Epithelial cell of esophagus (primary cell): Measurements from ENCODE around the gene KRTAP5-4.
"Not testable (repeated sequence)": the region's sequence is repeated elsewhere in the genome, so short reads cannot be mapped to it uniquely, and the experiment has no call there.

Source experiments
- DNase-seq: peaks from one replicate; pipeline ENCODE4 v3.0.0; 2010; ENCODE audit warnings: low read depth
- H3K4me3 ChIP-seq: 2 replicates; pipeline ENCODE4 v1.5.1; 2011; ENCODE audit warnings: mild to moderate bottlenecking, low read length, control low read depth
- TF ChIP-seq, protein P1 (sequence below): IDR thresholded peaks from 2 replicates; pipeline ENCODE4 v1.5.1; 2011; ENCODE audit warnings: low read depth, mild to moderate bottlenecking, low read length, control low read depth, inconsistent platforms; ENCODE audit not compliant: insufficient read depth; ENCODE audit errors: missing control alignments

The KRTAP5-4 gene

DNA sequence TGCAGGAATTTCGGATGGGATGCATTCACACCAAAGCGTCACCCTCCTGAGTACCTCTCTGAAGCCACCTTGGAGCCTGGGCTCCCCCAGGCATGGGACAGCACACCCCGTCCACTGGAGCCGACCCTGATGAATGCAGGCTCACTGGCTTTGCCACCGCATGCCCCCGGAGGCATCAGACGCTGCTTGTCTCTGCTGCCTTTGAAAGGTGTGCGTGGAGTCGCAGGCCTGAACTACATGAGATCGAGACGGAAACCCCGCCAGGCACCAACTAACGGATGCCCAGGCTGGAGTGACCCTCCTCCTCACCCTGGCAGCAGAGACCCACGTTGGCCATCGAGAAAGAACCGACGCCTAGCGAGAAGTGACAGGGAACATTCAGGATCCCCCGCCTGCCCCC lies 30.1 kb upstream of the KRTAP5-4 start:
- no peak overlapping the region for H3K4me3 ChIP-seq
- no peak for DNase-seq
- TF ChIP-seq, protein P1, sequence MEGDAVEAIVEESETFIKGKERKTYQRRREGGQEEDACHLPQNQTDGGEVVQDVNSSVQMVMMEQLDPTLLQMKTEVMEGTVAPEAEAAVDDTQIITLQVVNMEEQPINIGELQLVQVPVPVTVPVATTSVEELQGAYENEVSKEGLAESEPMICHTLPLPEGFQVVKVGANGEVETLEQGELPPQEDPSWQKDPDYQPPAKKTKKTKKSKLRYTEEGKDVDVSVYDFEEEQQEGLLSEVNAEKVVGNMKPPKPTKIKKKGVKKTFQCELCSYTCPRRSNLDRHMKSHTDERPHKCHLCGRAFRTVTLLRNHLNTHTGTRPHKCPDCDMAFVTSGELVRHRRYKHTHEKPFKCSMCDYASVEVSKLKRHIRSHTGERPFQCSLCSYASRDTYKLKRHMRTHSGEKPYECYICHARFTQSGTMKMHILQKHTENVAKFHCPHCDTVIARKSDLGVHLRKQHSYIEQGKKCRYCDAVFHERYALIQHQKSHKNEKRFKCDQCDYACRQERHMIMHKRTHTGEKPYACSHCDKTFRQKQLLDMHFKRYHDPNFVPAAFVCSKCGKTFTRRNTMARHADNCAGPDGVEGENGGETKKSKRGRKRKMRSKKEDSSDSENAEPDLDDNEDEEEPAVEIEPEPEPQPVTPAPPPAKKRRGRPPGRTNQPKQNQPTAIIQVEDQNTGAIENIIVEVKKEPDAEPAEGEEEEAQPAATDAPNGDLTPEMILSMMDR, result no peak

DNA sequence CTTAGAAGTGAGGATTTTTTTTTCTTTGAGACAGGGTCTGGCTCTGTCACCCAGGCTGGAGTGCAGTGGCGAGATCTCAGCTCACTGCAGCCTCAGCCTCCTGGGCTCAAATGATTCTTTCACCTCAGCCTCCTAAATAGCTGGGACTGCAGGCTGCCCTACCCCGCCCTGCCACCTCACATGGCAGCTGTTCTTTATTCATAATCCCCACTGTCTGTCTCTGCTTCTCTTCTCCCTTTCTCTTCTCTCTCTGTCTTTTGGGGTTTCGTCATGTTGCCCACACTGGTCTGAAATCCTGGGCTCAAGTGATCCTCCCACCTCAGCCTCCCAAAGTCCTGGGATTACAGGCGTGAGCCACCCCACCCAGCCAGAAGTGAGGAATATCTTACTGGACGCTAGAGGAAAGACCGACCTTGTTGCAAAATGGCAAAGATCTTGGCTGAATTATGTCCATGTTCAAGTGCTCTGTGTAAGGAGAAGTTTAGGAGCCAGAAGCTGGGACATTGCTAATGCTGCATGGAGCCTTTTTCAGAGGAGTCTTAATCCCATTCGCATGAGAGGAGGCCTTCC lies 29.6 kb upstream of the KRTAP5-4 start:
- no peak for DNase-seq
- no peak overlapping the region for H3K4me3 ChIP-seq
- TF ChIP-seq, protein P1, result no peak

GRCh38 chr11:1650918-1651262 lies 29.0 kb upstream of the KRTAP5-4 start:
- no peak overlapping the region for H3K4me3 ChIP-seq
- DNase-seq, result no peak
- TF ChIP-seq, protein P1, result no peak

- peak; percentile 84 for DNase-seq
- TF ChIP-seq, protein P1, result peak; percentile 3
- H3K4me3 ChIP-seq, result no peak overlapping the region
These were observed 28.3 kb upstream of the KRTAP5-4 start for GRCh38 chr11:1650034-1650917.

GRCh38 chr11:1648653-1649420 lies 26.9 kb upstream of the KRTAP5-4 start:
- TF ChIP-seq, protein P1, result no peak
- H3K4me3 ChIP-seq, result no peak overlapping the region
- DNase-seq, result no peak

- DNase-seq, result no peak
- TF ChIP-seq, protein P1, result no peak
- H3K4me3 ChIP-seq, result no peak overlapping the region
These were observed 26.1 kb upstream of the KRTAP5-4 start for GRCh38 chr11:1647901-1648652.

DNA sequence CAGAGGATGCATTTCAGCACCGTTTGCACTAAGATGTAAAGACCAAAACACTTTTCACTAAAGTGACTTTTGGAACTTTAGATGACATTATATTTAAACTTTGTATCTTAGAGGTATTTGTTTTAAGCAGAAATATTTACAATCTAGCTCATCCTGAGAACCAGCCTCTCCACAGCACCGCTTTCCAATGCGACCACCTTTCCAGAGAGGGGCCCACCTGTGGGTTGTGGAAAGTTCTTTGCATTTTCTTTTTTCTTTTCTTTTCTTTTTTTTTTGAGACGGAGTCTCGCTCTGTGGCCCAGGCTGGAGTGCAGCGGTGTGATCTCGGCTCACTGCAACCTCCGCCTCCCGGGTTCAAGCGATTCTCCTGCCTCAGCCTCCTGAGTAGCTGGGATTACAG lies 24.6 kb upstream of the KRTAP5-4 start:
- not testable (repeated sequence) for H3K4me3 ChIP-seq, DNase-seq
